Measurements from ENCODE around the gene MRPL53.

Gene MRPL53

GRCh38 chr2:74499940-74500577 is 27.6 kb upstream of the MRPL53 start:
- DNase-seq (ENCODE audit: extremely low read depth, low read depth) = no peak
- TF ChIP-seq CTCF (IDR thresholded peaks at IDR 0.05; ENCODE audit: low read depth, low read length) = no peak

- TF ChIP-seq CTCF (IDR thresholded peaks at IDR 0.05; ENCODE audit: low read depth, low read length) = no peak
Observed at GRCh38 chr2:74499267-74499939, 26.9 kb upstream of the MRPL53 start, which contains the start of gene LBX2. Gene LBX2, minus strand, starts transcription at chr2:74499603. Its CDS starts 66 bp downstream, at chr2:74499537.

GRCh38 chr2:74498500-74499266 is 26.2 kb upstream of the MRPL53 start:
- TF ChIP-seq CTCF (IDR thresholded peaks at IDR 0.05; ENCODE audit: low read depth, low read length) = no peak
- no peak for DNase-seq (ENCODE audit: extremely low read depth, low read depth)

More at GRCh38 chr2:74499267-74499939, 26.9 kb upstream of the MRPL53 start, which contains the start of gene LBX2:
- no peak for DNase-seq (ENCODE audit: extremely low read depth, low read depth)

- TF ChIP-seq CTCF (IDR thresholded peaks at IDR 0.05; ENCODE audit: low read depth, low read length) = no peak
- no peak for DNase-seq (ENCODE audit: extremely low read depth, low read depth)
Observed at GRCh38 chr2:74497777-74498499, 25.5 kb upstream of the MRPL53 start.

- DNase-seq (ENCODE audit: extremely low read depth, low read depth) = no peak
- no peak for TF ChIP-seq CTCF (IDR thresholded peaks at IDR 0.05; ENCODE audit: low read depth, low read length)
Observed at GRCh38 chr2:74496997-74497776, 24.7 kb upstream of the MRPL53 start.

GRCh38 chr2:74495440-74495839 is 23.0 kb upstream of the MRPL53 start:
- DNase-seq (ENCODE audit: extremely low read depth, low read depth) = no peak
- no peak for TF ChIP-seq CTCF (IDR thresholded peaks at IDR 0.05; ENCODE audit: low read depth, low read length)

Measured in AG09319 (cell line).